GM12878 (cell line): ENCODE measurements around the gene KIF17. TPM values are rescaled to one million over a fixed set of nuclear protein-coding genes. Genes with fewer than 3 reads are reported as not detected.

ENCODE experiments used
- ATAC-seq: fragments of 200-7000 bp; cut with Tn5 transposase; 3 replicates; pipeline ENCODE4 v1.9.1; 2020; ENCODE audit warnings: mild to moderate bottlenecking, moderate library complexity
- BruUV-seq: library from RNA; stranded (reverse); fragments of 400-500 nt; replicated peaks from 2 replicates; lab custom pipeline; 2021; lab: Mats Ljungman, UMichigan
- CTCF ChIA-PET: fragments of 300-600 bp; sonication (Branson Sonifier 250); formaldehyde crosslinking; extraction: SDS; loops from one replicate; lab custom pipeline; 2021; ENCODE audit warnings: inconsistent platforms; lab: Yijun Ruan, JAX
- POLR2A ChIA-PET: fragments of 350-600 bp; formaldehyde crosslinking; extraction: SDS; loops from one replicate; lab custom pipeline; 2021; ENCODE audit warnings: inconsistent platforms; lab: Charles Lee
- RAD21 ChIA-PET: fragments of 300-600 bp; sonication (Branson Sonifier 250); formaldehyde crosslinking; loops from one replicate; lab custom pipeline; 2023; ENCODE audit warnings: antibody characterized with exemption; ENCODE audit not compliant: unreplicated experiment; lab: Charles Lee
- SMC1A ChIA-PET: fragments of 300-600 bp; sonication (Branson Sonifier 250); formaldehyde crosslinking; loops from one replicate; lab custom pipeline; 2023; ENCODE audit not compliant: unreplicated experiment, uncharacterized antibody; lab: Charles Lee
- DNase-seq: peaks from one replicate; pipeline ENCODE4 v3.0.0-alpha.2; 2011; ENCODE audit warnings: low read depth, low spot score
- FAIRE-seq: peaks from 3 replicates; lab custom pipeline; 2011; peaks lifted over from hg19 to GRCh38; lab: Jason Lieb, UNC
- H2AFZ ChIP-seq: 2 replicates; pipeline ENCODE4 v1.6.0; 2011; ENCODE audit warnings: low read depth, low read length, control low read depth; ENCODE audit not compliant: control insufficient read depth
- H3K27ac ChIP-seq: 2 replicates; pipeline ENCODE4 v1.5.1; 2011; ENCODE audit warnings: control low read depth; ENCODE audit not compliant: control insufficient read depth, insufficient read depth
- H3K27me3 ChIP-seq, 2 experiments: replicated peaks in 1 of 2; 2 replicates each; pipeline versions ENCODE4 v1.6.0 to v1.6.1; 2011; ENCODE audit warnings: low read length in 1 of 2; ENCODE audit not compliant: control insufficient read depth in 2 of 2, insufficient read depth in 2 of 2
- H3K36me3 ChIP-seq, 2 experiments: 2 replicates each; pipeline ENCODE4 v1.5.1; 2011; ENCODE audit warnings: low read length in 1 of 2; ENCODE audit not compliant: control insufficient read depth in 2 of 2, insufficient read depth in 2 of 2
- H3K4me1 ChIP-seq: 2 replicates; pipeline ENCODE4 v1.6.1; 2011; ENCODE audit warnings: mild to moderate bottlenecking, low read length, moderate library complexity, mixed read lengths; ENCODE audit not compliant: control insufficient read depth, insufficient read depth
- H3K4me2 ChIP-seq: 2 replicates; pipeline ENCODE4 v1.6.0; 2011; ENCODE audit warnings: control low read depth; ENCODE audit not compliant: control insufficient read depth, insufficient read depth
- H3K4me3 ChIP-seq: fragments of 200-600 bp; sonication (generic); 2 replicates; pipeline ENCODE4 v1.5.1; 2016
- H3K79me2 ChIP-seq: 2 replicates; pipeline ENCODE4 v1.6.0; 2011; ENCODE audit warnings: low read length; ENCODE audit not compliant: control insufficient read depth, insufficient read depth
- H3K9ac ChIP-seq: 2 replicates; pipeline ENCODE4 v1.8.0; 2011; ENCODE audit warnings: low read length, control low read depth, mixed read lengths; ENCODE audit not compliant: control insufficient read depth, insufficient read depth
- H3K9me3 ChIP-seq: replicated peaks from 3 replicates; pipeline ENCODE4 v1.5.1; 2011; ENCODE audit warnings: mild to moderate bottlenecking, low read length; ENCODE audit not compliant: control insufficient read depth, insufficient read depth
- H4K20me1 ChIP-seq: 2 replicates; pipeline ENCODE4 v1.6.0; 2011; ENCODE audit not compliant: control insufficient read depth, insufficient read depth
- CBX3 ChIP-seq: fragments of 200-600 bp; sonication (generic); IDR thresholded peaks from 2 replicates; pipeline ENCODE4 v1.6.1; 2016; ENCODE audit warnings: low read depth, borderline replicate concordance
- GATAD2B ChIP-seq: fragments of 450-650 bp; conservative IDR thresholded peaks from 2 replicates; pipeline ENCODE4 v1.6.1; 2017; ENCODE audit warnings: low read depth, mild to moderate bottlenecking, moderate library complexity
- HDAC2 ChIP-seq: fragments of 200-600 bp; sonication (generic); IDR thresholded peaks from 2 replicates; pipeline ENCODE4 v1.6.1; 2017
- HDGF ChIP-seq: fragments of 450-650 bp; IDR thresholded peaks from 2 replicates; pipeline ENCODE4 v1.6.1; 2016; ENCODE audit warnings: antibody characterized with exemption
- JUND ChIP-seq: IDR thresholded peaks from 2 replicates; pipeline ENCODE4 v1.6.1; 2012; ENCODE audit warnings: low read depth, mild to moderate bottlenecking, low read length, improper control_type of control experiment, moderate library complexity
- KDM1A ChIP-seq: fragments of 200-600 bp; sonication (generic); IDR thresholded peaks from 2 replicates; pipeline ENCODE4 v1.6.1; 2016; ENCODE audit warnings: borderline replicate concordance
- MXI1 ChIP-seq: fragments of 150-350 bp; IDR thresholded peaks from 2 replicates; pipeline ENCODE4 v1.6.1; 2011; ENCODE audit warnings: low read depth, mild to moderate bottlenecking, inconsistent platforms, low read length, improper control_type of control experiment
- POLR2AphosphoS2 ChIP-seq: IDR thresholded peaks from 2 replicates; pipeline ENCODE4 v1.6.1; 2011; ENCODE audit warnings: low read depth, mild to moderate bottlenecking, low read length, improper control_type of control experiment, moderate library complexity
- POU2F2 ChIP-seq: IDR thresholded peaks from 3 replicates; pipeline ENCODE4 v1.6.1; 2011; ENCODE audit warnings: low read depth, mild to moderate bottlenecking, low read length, borderline replicate concordance
- SIN3A ChIP-seq: IDR thresholded peaks from 2 replicates; pipeline ENCODE4 v1.6.1; 2012; ENCODE audit warnings: low read depth, low read length, improper control_type of control experiment
- STAT3 ChIP-seq: IDR thresholded peaks from 2 replicates; pipeline ENCODE4 v1.6.1; 2011; ENCODE audit warnings: low read depth, low read length, improper control_type of control experiment
- TARDBP ChIP-seq: IDR thresholded peaks from 2 replicates; pipeline ENCODE4 v1.6.1; 2016; ENCODE audit warnings: borderline replicate concordance
- TCF3 ChIP-seq: IDR thresholded peaks from 2 replicates; pipeline ENCODE4 v1.6.1; 2012; ENCODE audit warnings: low read depth, mild to moderate bottlenecking, low read length, borderline replicate concordance; ENCODE audit not compliant: insufficient read depth
- YY1 ChIP-seq: IDR thresholded peaks from 2 replicates; pipeline ENCODE4 v1.6.1; 2011; ENCODE audit warnings: low read depth, mild to moderate bottlenecking, low read length
- ZBED1 ChIP-seq: IDR thresholded peaks from 2 replicates; pipeline ENCODE4 v1.6.1; 2016; ENCODE audit warnings: borderline replicate concordance
- WGBS: methylation state at CpG from one replicate; pipeline ENCODE4 v1.1.6; 2016; ENCODE audit warnings: low lambda C conversion rate; ENCODE audit not compliant: insufficient replicate concordance, insufficient coverage; ENCODE audit errors: missing lambda C conversion rate; 5-methylcytosine and 5-hydroxymethylcytosine counted together
- in situ Hi-C: fragments of 300-500 bp; cut with MboI; formaldehyde crosslinking; loops from 9 replicates; pipeline ENCODE4 v1.14.3; 2018; ENCODE audit warnings: mixed read lengths
- intact Hi-C: fragments of 100-400 bp; cut with micrococcal nuclease; formaldehyde crosslinking; loops from one replicate; pipeline ENCODE4 v1.14.2; 2022; ENCODE audit not compliant: unreplicated experiment
- polyA plus RNA-seq, 11 experiments: library from polyadenylated mRNA; depleted of rRNA in 4 of 11; unstranded in 6 of 11; stranded (reverse) in 5 of 11; fragments of >200 nt; fragmentation: Nextera tagmentation in 4 of 11; fragmentation: Illumina TruSeq in 1 of 11; extraction: Ambion mirVana in 4 of 11; extraction: Trizol in 1 of 11; gene quantifications; 1 replicate in 1 of 11; 2 replicates in 10 of 11; pipeline versions ENCODE4 v1.2.1 to v1.2.3, GENCODE V29; 2011 to 2016; ENCODE audit warnings: inconsistent platforms in 2 of 11, missing spikeins in 2 of 11, low read depth in 1 of 11
- total RNA-seq, 4 experiments: library from RNA; depleted of rRNA in 3 of 4; stranded (reverse); fragments of >200 nt in 3 of 4; fragmentation: Illumina TruSeq in 1 of 4; extraction: Trizol in 1 of 4; gene quantifications; 2 replicates each; pipeline versions ENCODE4 v1.2.1 to v1.2.3, GENCODE V29; 2013 to 2021

KIF17 gene
- total and polyA plus RNA-seq, 10 of the 15 experiments (the other 5 are each of a cell fraction or from before 2014, with no cell fraction given): 0.01 to 0.10 (median 0.03) TPM; not detected in 7

DNA sequence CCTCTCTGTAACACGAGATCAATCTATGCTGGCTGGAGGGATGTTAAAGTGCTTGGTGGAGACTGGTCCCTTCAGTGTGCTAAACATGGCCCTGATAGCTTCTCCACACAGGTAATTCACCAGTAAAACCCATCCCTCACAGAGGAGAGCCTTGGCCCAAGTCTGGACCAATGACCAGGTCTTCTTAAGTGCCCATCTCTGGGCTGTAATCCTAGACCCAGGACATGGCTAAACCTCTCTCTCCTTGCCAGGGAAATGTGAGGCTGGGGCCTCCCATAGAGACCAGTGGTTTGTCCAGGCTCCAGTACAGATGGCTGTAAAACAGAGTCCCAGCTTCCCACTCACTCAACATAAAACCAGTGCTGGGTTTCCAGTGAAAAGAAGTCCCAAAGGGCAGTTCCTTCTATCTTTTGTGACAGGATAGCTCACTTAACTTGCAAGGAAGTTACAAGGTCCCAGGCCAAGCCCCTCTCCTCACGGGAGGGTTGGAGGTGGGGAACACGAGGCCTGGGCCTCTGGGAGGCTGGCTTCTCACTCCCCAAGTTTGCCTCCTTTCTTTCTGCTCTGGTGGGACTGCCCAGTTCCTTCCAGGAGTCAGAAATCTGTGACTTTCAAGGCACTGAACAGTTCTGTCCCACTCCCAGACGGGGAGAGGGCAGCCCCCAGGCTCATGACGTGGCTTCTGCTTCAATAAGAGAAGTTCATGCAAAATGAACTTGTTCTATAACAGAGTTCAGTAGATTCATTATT is 2.2 kb upstream of the KIF17 start:
- H3K4me2 ChIP-seq: no peak overlapping the region
- no peaks in the 10 kb centered on the region; the same call in 2 of the 3 replicates for H3K9me3 ChIP-seq
- no peaks in the 10 kb centered on the region for H3K79me2 ChIP-seq
- no peak overlapping the region for H2AFZ ChIP-seq
- ChIA-PET RAD21 (no interaction called here), CTCF (no interaction called here)
- no peak for DNase-seq
- no peaks in the 10 kb centered on the region for H3K4me1 ChIP-seq
- intact Hi-C loops: no loop called here
- no peak for TF ChIP-seq TARDBP
- TF ChIP-seq POU2F2: no peak
- no peak for TF ChIP-seq HDAC2
- TF ChIP-seq GATAD2B: no peak
- no peak for TF ChIP-seq SIN3A
- TF ChIP-seq HDGF: no peak
- no peak for TF ChIP-seq TCF3
- TF ChIP-seq CBX3: no peak
- no peak for TF ChIP-seq JUND
- no peak for TF ChIP-seq POLR2AphosphoS2
- TF ChIP-seq STAT3: no peak
- TF ChIP-seq MXI1: no peak
- TF ChIP-seq YY1: no peak
- TF ChIP-seq ZBED1: no peak
- TF ChIP-seq KDM1A: no peak
- TF ChIP-seq, all 136 proteins: peak for 0
- BruUV-seq: no TSS peak
- Histone ChIP-seq H3K9ac (no peak overlapping the region), H3K36me3 (no peaks in the 10 kb centered on the region), H3K27me3 (peaks cover 0 to 5% of the 10 kb centered on the region in 2 experiments; a peak in 1 of 4 replicates), H3K4me3 (no peak overlapping the region), H3K27ac (no peak overlapping the region), H4K20me1 (no peaks in the 10 kb centered on the region)
- in situ Hi-C loops: no loop called here
- ATAC-seq: no peak
- 5% methylated on average over 5 of the region's 5 CpGs for WGBS
- no peak for FAIRE-seq
- ChIA-PET POLR2A (no interaction called here), SMC1A (no interaction called here)
